Mesothelial cell of epicardium (in vitro differentiated cells): Measurements from ENCODE around the gene CEMIP2. TPM values are rescaled to one million over a fixed set of nuclear protein-coding genes. Genes with fewer than 3 reads are reported as not detected.

ENCODE experiments used
- DNase-seq, 2 experiments: peaks; one replicate each; pipeline ENCODE4 v3.0.0; 2021; ENCODE audit warnings: low spot score in 2 of 2; ENCODE audit not compliant: unreplicated experiment in 2 of 2
- H3K27ac Mint-ChIP-seq: 2 replicates; pipeline ENCODE4 v1.8.0; 2021; ENCODE audit warnings: mixed read lengths
- H3K27me3 Mint-ChIP-seq: 2 replicates; pipeline ENCODE4 v1.8.0; 2021; ENCODE audit warnings: low read depth, mixed read lengths
- H3K36me3 Mint-ChIP-seq: 2 replicates; pipeline ENCODE4 v1.8.0; 2021; ENCODE audit warnings: mixed read lengths
- H3K4me1 Mint-ChIP-seq: 2 replicates; pipeline ENCODE4 v1.8.0; 2021; ENCODE audit warnings: mixed read lengths
- H3K4me3 Mint-ChIP-seq: 2 replicates; pipeline ENCODE4 v1.8.0; 2021; ENCODE audit warnings: mild to moderate bottlenecking, moderate library complexity, mixed read lengths
- H3K9me3 Mint-ChIP-seq: 2 replicates; pipeline ENCODE4 v1.8.0; 2021; ENCODE audit warnings: mixed read lengths
- CTCF ChIP-seq: fragments of 200-600 bp; sonication (generic); IDR thresholded peaks from one replicate; pipeline ENCODE4 v1.5.0; 2021; ENCODE audit warnings: antibody characterized with exemption; ENCODE audit not compliant: unreplicated experiment
- total RNA-seq: library from RNA; stranded (reverse); gene quantifications from 3 replicates; pipeline ENCODE4 v1.2.1, GENCODE V29; 2021

The CEMIP2 gene
- total RNA-seq, 1 donor from 2014 or later = 122 TPM

GRCh38 chr9:71761938-71762353 lies 6.4 kb downstream of the CEMIP2 start:
- DNase-seq = no peak
- Mint-ChIP-seq H3K4me1 (peaks cover 81% of the 10 kb centered on the region), H3K4me3 (no peak overlapping the region), H3K27ac (no peak overlapping the region), H3K9me3 (no peaks in the 10 kb centered on the region), H3K27me3 (no peaks in the 10 kb centered on the region), H3K36me3 (no peaks in the 10 kb centered on the region)
- TF ChIP-seq CTCF = no peak

- Mint-ChIP-seq H3K36me3 (no peaks in the 10 kb centered on the region), H3K27me3 (no peaks in the 10 kb centered on the region), H3K4me1 (peaks cover 82% of the 10 kb centered on the region), H3K4me3 (peak overlapping the region; percentile 47), H3K9me3 (no peaks in the 10 kb centered on the region), H3K27ac (peak overlapping the region; percentile 88)
- no peak for TF ChIP-seq CTCF
- DNase-seq = no peak
Measured at GRCh38 chr9:71760901-71761300, 7.4 kb downstream of the CEMIP2 start.

- Mint-ChIP-seq H3K27me3 (no peaks in the 10 kb centered on the region), H3K9me3 (no peaks in the 10 kb centered on the region), H3K27ac (peak overlapping the region; percentile 79), H3K36me3 (no peaks in the 10 kb centered on the region), H3K4me1 (peaks cover 73% of the 10 kb centered on the region), H3K4me3 (peak overlapping the region; percentile 52)
- no peak for TF ChIP-seq CTCF
- no peak for DNase-seq
Measured at GRCh38 chr9:71758785-71759184, 9.5 kb downstream of the CEMIP2 start.

GRCh38 chr9:71758277-71758676 lies 10.0 kb downstream of the CEMIP2 start:
- Mint-ChIP-seq H3K27ac (peak overlapping the region; percentile 79), H3K4me3 (peak overlapping the region; percentile 52), H3K9me3 (no peaks in the 10 kb centered on the region), H3K27me3 (no peaks in the 10 kb centered on the region), H3K36me3 (no peaks in the 10 kb centered on the region), H3K4me1 (peaks cover 69% of the 10 kb centered on the region)
- TF ChIP-seq CTCF = no peak
- DNase-seq = no peak

- H3K27me3 Mint-ChIP-seq = no peaks in the 10 kb centered on the region
- H3K9me3 Mint-ChIP-seq = no peaks in the 10 kb centered on the region
- peak overlapping the region; percentile 79 for H3K27ac Mint-ChIP-seq
- TF ChIP-seq CTCF = no peak
- H3K36me3 Mint-ChIP-seq = peaks cover 3% of the 10 kb centered on the region
- H3K4me3 Mint-ChIP-seq = peak overlapping the region; percentile 4
- peaks cover 76% of the 10 kb centered on the region for H3K4me1 Mint-ChIP-seq
- no peak for DNase-seq
Measured at GRCh38 chr9:71756753-71757152, 11.6 kb downstream of the CEMIP2 start.

- Mint-ChIP-seq H3K36me3 (peaks cover 3% of the 10 kb centered on the region), H3K27ac (peak overlapping the region; percentile 26), H3K4me1 (peaks cover 75% of the 10 kb centered on the region)
Measured at GRCh38 chr9:71755869-71756268, 12.4 kb downstream of the CEMIP2 start.

More at GRCh38 chr9:71755869-71756268, 12.4 kb downstream of the CEMIP2 start:
- no peak for TF ChIP-seq CTCF
- DNase-seq = no peak
- no peak overlapping the region for H3K4me3 Mint-ChIP-seq
- no peaks in the 10 kb centered on the region for H3K9me3 Mint-ChIP-seq
- no peaks in the 10 kb centered on the region for H3K27me3 Mint-ChIP-seq
